ENCODE data around the gene FBXL2.

Gene FBXL2

GRCh38 chr3:33256249-33256648 lies 21.0 kb upstream of the FBXL2 start:
- Histone ChIP-seq H3K9ac (ENCODE audit: low read depth, low read length) (no peak overlapping the region), H3K4me2 (ENCODE audit: low read length) (no peak overlapping the region), H3K4me3 (ENCODE audit: low read length) (no peak overlapping the region), H3K36me3 (ENCODE audit: insufficient read depth, low read length) (no peaks in the 10 kb centered on the region), H3K4me1 (ENCODE audit: control insufficient read depth, insufficient read depth, low read length) (no peaks in the 10 kb centered on the region), H3K9me3 (replicated peaks; ENCODE audit: low read length) (no peaks in the 10 kb centered on the region), H3K27me3 (ENCODE audit: control insufficient read depth, insufficient read depth, low read length) (no peaks in the 10 kb centered on the region)

GRCh38 chr3:33260104-33260503 lies 17.1 kb upstream of the FBXL2 start:
- Histone ChIP-seq H3K4me2 (ENCODE audit: low read length) (no peak overlapping the region), H3K4me3 (ENCODE audit: low read length) (no peak overlapping the region), H3K36me3 (ENCODE audit: insufficient read depth, low read length) (no peaks in the 10 kb centered on the region), H3K27me3 (ENCODE audit: control insufficient read depth, insufficient read depth, low read length) (no peaks in the 10 kb centered on the region), H3K4me1 (ENCODE audit: control insufficient read depth, insufficient read depth, low read length) (no peaks in the 10 kb centered on the region), H3K9me3 (replicated peaks; ENCODE audit: low read length) (no peaks in the 10 kb centered on the region), H3K9ac (ENCODE audit: low read depth, low read length) (no peak overlapping the region)

- Histone ChIP-seq H3K4me3 (ENCODE audit: low read length) (no peak overlapping the region), H3K9ac (ENCODE audit: low read depth, low read length) (no peak overlapping the region), H3K36me3 (ENCODE audit: insufficient read depth, low read length) (no peaks in the 10 kb centered on the region), H3K4me1 (ENCODE audit: control insufficient read depth, insufficient read depth, low read length) (no peaks in the 10 kb centered on the region), H3K27me3 (ENCODE audit: control insufficient read depth, insufficient read depth, low read length) (no peaks in the 10 kb centered on the region), H3K9me3 (replicated peaks; ENCODE audit: low read length) (no peaks in the 10 kb centered on the region), H3K4me2 (ENCODE audit: low read length) (no peak overlapping the region)
Observed at GRCh38 chr3:33269385-33269784, 7.9 kb upstream of the FBXL2 start.

- Histone ChIP-seq H3K27me3 (ENCODE audit: control insufficient read depth, insufficient read depth, low read length) (no peaks in the 10 kb centered on the region), H3K9ac (ENCODE audit: low read depth, low read length) (no peak overlapping the region), H3K4me2 (ENCODE audit: low read length) (no peak overlapping the region), H3K36me3 (ENCODE audit: insufficient read depth, low read length) (no peaks in the 10 kb centered on the region), H3K9me3 (replicated peaks; ENCODE audit: low read length) (no peaks in the 10 kb centered on the region), H3K4me3 (ENCODE audit: low read length) (no peak overlapping the region), H3K4me1 (ENCODE audit: control insufficient read depth, insufficient read depth, low read length) (no peaks in the 10 kb centered on the region)
Observed at GRCh38 chr3:33271324-33271723, 5.9 kb upstream of the FBXL2 start.

GRCh38 chr3:33273628-33274027 lies 3.6 kb upstream of the FBXL2 start:
- Histone ChIP-seq H3K27me3 (ENCODE audit: control insufficient read depth, insufficient read depth, low read length) (no peaks in the 10 kb centered on the region), H3K4me1 (ENCODE audit: control insufficient read depth, insufficient read depth, low read length) (no peaks in the 10 kb centered on the region), H3K9ac (ENCODE audit: low read depth, low read length) (no peak overlapping the region), H3K9me3 (replicated peaks; ENCODE audit: low read length) (no peaks in the 10 kb centered on the region), H3K4me3 (ENCODE audit: low read length) (no peak overlapping the region), H3K36me3 (ENCODE audit: insufficient read depth, low read length) (no peaks in the 10 kb centered on the region), H3K4me2 (ENCODE audit: low read length) (no peak overlapping the region)

- Histone ChIP-seq H3K4me3 (ENCODE audit: low read length) (peak overlapping the region; percentile 97), H3K4me1 (ENCODE audit: control insufficient read depth, insufficient read depth, low read length) (peaks cover 5% of the 10 kb centered on the region), H3K4me2 (ENCODE audit: low read length) (peak overlapping the region; percentile 88), H3K9ac (ENCODE audit: low read depth, low read length) (peak overlapping the region; percentile 96), H3K27me3 (ENCODE audit: control insufficient read depth, insufficient read depth, low read length) (no peaks in the 10 kb centered on the region), H3K9me3 (replicated peaks; ENCODE audit: low read length) (no peaks in the 10 kb centered on the region), H3K36me3 (ENCODE audit: insufficient read depth, low read length) (no peaks in the 10 kb centered on the region)
Observed at GRCh38 chr3:33278163-33278562, 921 bp downstream of the FBXL2 start.

GRCh38 chr3:33287672-33288282 lies 10.5 kb downstream of the FBXL2 start:
- no peak overlapping the region for H3K4me2 ChIP-seq (ENCODE audit: low read length)
- no peaks in the 10 kb centered on the region for H3K36me3 ChIP-seq (ENCODE audit: insufficient read depth, low read length)
- no peak overlapping the region for H3K4me3 ChIP-seq (ENCODE audit: low read length)
- no peak overlapping the region for H3K9ac ChIP-seq (ENCODE audit: low read depth, low read length)
- no peaks in the 10 kb centered on the region for H3K4me1 ChIP-seq (ENCODE audit: control insufficient read depth, insufficient read depth, low read length)
- no peaks in the 10 kb centered on the region for H3K9me3 ChIP-seq (replicated peaks; ENCODE audit: low read length)
- no peaks in the 10 kb centered on the region for H3K27me3 ChIP-seq (ENCODE audit: control insufficient read depth, insufficient read depth, low read length)

- peak overlapping the region; percentile 75 for H3K9ac ChIP-seq (ENCODE audit: low read depth, low read length)
- H3K4me2 ChIP-seq (ENCODE audit: low read length) = peak overlapping the region; percentile 73
- H3K9me3 ChIP-seq (replicated peaks; ENCODE audit: low read length) = no peaks in the 10 kb centered on the region
- H3K4me3 ChIP-seq (ENCODE audit: low read length) = peak overlapping the region; percentile 39
- H3K4me1 ChIP-seq (ENCODE audit: control insufficient read depth, insufficient read depth, low read length) = peaks cover 42% of the 10 kb centered on the region
- peaks cover 7% of the 10 kb centered on the region for H3K36me3 ChIP-seq (ENCODE audit: insufficient read depth, low read length)
- no peaks in the 10 kb centered on the region for H3K27me3 ChIP-seq (ENCODE audit: control insufficient read depth, insufficient read depth, low read length)
Observed at GRCh38 chr3:33299395-33300081, 22.3 kb downstream of the FBXL2 start.

- H3K36me3 ChIP-seq (ENCODE audit: insufficient read depth, low read length) = peaks cover 4% of the 10 kb centered on the region
- H3K4me2 ChIP-seq (ENCODE audit: low read length) = no peak overlapping the region
- peaks cover 4% of the 10 kb centered on the region for H3K9me3 ChIP-seq (replicated peaks; ENCODE audit: low read length)
- no peak overlapping the region for H3K4me3 ChIP-seq (ENCODE audit: low read length)
- peaks cover 11% of the 10 kb centered on the region for H3K4me1 ChIP-seq (ENCODE audit: control insufficient read depth, insufficient read depth, low read length)
- H3K27me3 ChIP-seq (ENCODE audit: control insufficient read depth, insufficient read depth, low read length) = no peaks in the 10 kb centered on the region
- no peak overlapping the region for H3K9ac ChIP-seq (ENCODE audit: low read depth, low read length)
Observed at GRCh38 chr3:33312361-33312760, 35.1 kb downstream of the FBXL2 start.

- Histone ChIP-seq H3K27me3 (ENCODE audit: control insufficient read depth, insufficient read depth, low read length) (no peaks in the 10 kb centered on the region), H3K4me2 (ENCODE audit: low read length) (no peak overlapping the region), H3K4me3 (ENCODE audit: low read length) (no peak overlapping the region), H3K4me1 (ENCODE audit: control insufficient read depth, insufficient read depth, low read length) (peaks cover 20% of the 10 kb centered on the region), H3K9me3 (replicated peaks; ENCODE audit: low read length) (peaks cover 4% of the 10 kb centered on the region), H3K36me3 (ENCODE audit: insufficient read depth, low read length) (peaks cover 4% of the 10 kb centered on the region), H3K9ac (ENCODE audit: low read depth, low read length) (no peak overlapping the region)
Observed at GRCh38 chr3:33313331-33313730, 36.1 kb downstream of the FBXL2 start.

GRCh38 chr3:33314993-33315392 lies 37.8 kb downstream of the FBXL2 start:
- Histone ChIP-seq H3K9ac (ENCODE audit: low read depth, low read length) (no peak overlapping the region), H3K4me1 (ENCODE audit: control insufficient read depth, insufficient read depth, low read length) (peaks cover 30% of the 10 kb centered on the region), H3K36me3 (ENCODE audit: insufficient read depth, low read length) (peaks cover 4% of the 10 kb centered on the region)

GRCh38 chr3:33315826-33316225 lies 38.6 kb downstream of the FBXL2 start:
- peaks cover 4% of the 10 kb centered on the region for H3K36me3 ChIP-seq (ENCODE audit: insufficient read depth, low read length)
- H3K9ac ChIP-seq (ENCODE audit: low read depth, low read length) = no peak overlapping the region
- H3K4me3 ChIP-seq (ENCODE audit: low read length) = no peak overlapping the region
- no peak overlapping the region for H3K4me2 ChIP-seq (ENCODE audit: low read length)
- H3K27me3 ChIP-seq (ENCODE audit: control insufficient read depth, insufficient read depth, low read length) = no peaks in the 10 kb centered on the region
- peaks cover 30% of the 10 kb centered on the region for H3K4me1 ChIP-seq (ENCODE audit: control insufficient read depth, insufficient read depth, low read length)
- peaks cover 4% of the 10 kb centered on the region for H3K9me3 ChIP-seq (replicated peaks; ENCODE audit: low read length)

More at GRCh38 chr3:33314993-33315392, 37.8 kb downstream of the FBXL2 start:
- no peak overlapping the region for H3K4me3 ChIP-seq (ENCODE audit: low read length)
- no peaks in the 10 kb centered on the region for H3K27me3 ChIP-seq (ENCODE audit: control insufficient read depth, insufficient read depth, low read length)
- H3K9me3 ChIP-seq (replicated peaks; ENCODE audit: low read length) = peaks cover 4% of the 10 kb centered on the region
- no peak overlapping the region for H3K4me2 ChIP-seq (ENCODE audit: low read length)
